Measurements from ENCODE around the gene MIGA2. TPM values are rescaled to one million over a fixed set of nuclear protein-coding genes. Genes with fewer than 3 reads are reported as not detected.

MIGA2 gene
- total RNA-seq, 1 donor from 2014 or later: 39.3 TPM

- intact Hi-C loops (cut with DNase I): no loop called here
- no peak for DNase-seq (ENCODE audit: low spot score)
These were observed 31.7 kb downstream of the MIGA2 start for GRCh38 chr9:129068110-129068509.

- intact Hi-C loops (cut with DNase I): no loop called here
- DNase-seq (ENCODE audit: low spot score): peak; percentile 92
These were observed 32.8 kb downstream of the MIGA2 start for GRCh38 chr9:129068990-129069861.

GRCh38 chr9:129069862-129070641, 33.6 kb downstream of the MIGA2 start:
- intact Hi-C loops (cut with DNase I): no loop called here
- no peak for DNase-seq (ENCODE audit: low spot score)

GRCh38 chr9:129070696-129071525, 34.5 kb downstream of the MIGA2 start:
- DNase-seq (ENCODE audit: low spot score): no peak
- intact Hi-C loops (cut with DNase I): no loop called here

GRCh38 chr9:129071526-129072126, 35.2 kb downstream of the MIGA2 start:
- intact Hi-C loops (cut with DNase I): no loop called here
- DNase-seq (ENCODE audit: low spot score): no peak

GRCh38 chr9:129072171-129072570, 35.7 kb downstream of the MIGA2 start:
- no peak for DNase-seq (ENCODE audit: low spot score)
- intact Hi-C loops (cut with DNase I): no loop called here

- intact Hi-C loops (cut with DNase I): no loop called here
These were observed 37.0 kb downstream of the MIGA2 start for GRCh38 chr9:129073404-129073803.

GRCh38 chr9:129074106-129074505, 37.7 kb downstream of the MIGA2 start:
- no peak for DNase-seq (ENCODE audit: low spot score)
- intact Hi-C loops (cut with DNase I): no loop called here

More at GRCh38 chr9:129073404-129073803, 37.0 kb downstream of the MIGA2 start:
- DNase-seq (ENCODE audit: low spot score): no peak

- intact Hi-C loops (cut with DNase I): no loop called here
These were observed 39.7 kb downstream of the MIGA2 start for GRCh38 chr9:129075996-129076639.

GRCh38 chr9:129076640-129077037, 40.2 kb downstream of the MIGA2 start:
- intact Hi-C loops (cut with DNase I): no loop called here

More at GRCh38 chr9:129075996-129076639, 39.7 kb downstream of the MIGA2 start:
- no peak for DNase-seq (ENCODE audit: low spot score)

GRCh38 chr9:129077236-129077635, 40.8 kb downstream of the MIGA2 start:
- no peak for DNase-seq (ENCODE audit: low spot score)
- intact Hi-C loops (cut with DNase I): no loop called here

More at GRCh38 chr9:129076640-129077037, 40.2 kb downstream of the MIGA2 start:
- DNase-seq (ENCODE audit: low spot score): no peak

- DNase-seq (ENCODE audit: low spot score): no peak
- intact Hi-C loops (cut with DNase I): no loop called here
These were observed 42.5 kb downstream of the MIGA2 start for GRCh38 chr9:129078691-129079503.

- DNase-seq (ENCODE audit: low spot score): no peak
- intact Hi-C loops (cut with DNase I): no loop called here
These were observed 43.4 kb downstream of the MIGA2 start for GRCh38 chr9:129079829-129080228.

- intact Hi-C loops (cut with DNase I): no loop called here
- no peak for DNase-seq (ENCODE audit: low spot score)
These were observed 43.8 kb downstream of the MIGA2 start for GRCh38 chr9:129080298-129080600.

GRCh38 chr9:129080601-129081387, 44.4 kb downstream of the MIGA2 start, which contains the start of gene DOLPP1:
DOLPP1 (plus strand) TSS chr9:129081111; CDS start chr9:129081132, 21 bp downstream.
- intact Hi-C loops (cut with DNase I): no loop called here
- peak; percentile 99 for DNase-seq (ENCODE audit: low spot score)

GRCh38 chr9:129081388-129081904, 45.0 kb downstream of the MIGA2 start:
- DNase-seq (ENCODE audit: low spot score): no peak
- intact Hi-C loops (cut with DNase I): no loop called here

GRCh38 chr9:129084087-129084486, 47.7 kb downstream of the MIGA2 start:
- DNase-seq (ENCODE audit: low spot score): no peak
- intact Hi-C loops (cut with DNase I): no loop called here
